Uterus (tissue), 2 donors: ENCODE results near the gene DAB2.
"Not testable (repeated sequence)": the region's sequence is repeated elsewhere in the genome, so short reads cannot be mapped to it uniquely, and the experiment has no call there.

Experiments used
- CTCF ChIP-seq, 4 experiments: fragments of 200-600 bp in 2 of 4; fragments of 450-650 bp in 2 of 4; sonication (generic) in 2 of 4; IDR thresholded peaks; one replicate each; pipeline ENCODE4 v1.5.1; 2016 to 2019; ENCODE audit warnings: antibody characterized with exemption in 4 of 4, mild to moderate bottlenecking in 2 of 4, moderate library complexity in 1 of 4
- POLR2A ChIP-seq, 2 donors: fragments of 450-650 bp; IDR thresholded peaks; one replicate each; pipeline ENCODE4 v1.6.1; 2016; ENCODE audit warnings: antibody characterized with exemption in 2 of 2, mild to moderate bottlenecking in 1 of 2, moderate library complexity in 1 of 2

GRCh38 chr5:39334296-39334695 is 90.5 kb downstream of the DAB2 start:
- not testable (repeated sequence) for TF ChIP-seq CTCF, POLR2A (IDR thresholded peaks at IDR 0.05)
